ENCODE measurements around the gene DEPDC4.

GRCh38 chr12:100289038-100289437, 22.2 kb upstream of the DEPDC4 start:
- TF ChIP-seq CTCF (conservative IDR thresholded peaks at IDR 0.05; ENCODE audit: low read depth in 2 of 2) (no peak), JUNB (IDR thresholded peaks at IDR 0.05; ENCODE audit: unreplicated experiment) (no peak), POLR2AphosphoS5 (IDR thresholded peaks at IDR 0.05; ENCODE audit: low read depth) (no peak), REST (IDR thresholded peaks at IDR 0.05; ENCODE audit: unreplicated experiment) (no peak), EZH2 (IDR thresholded peaks at IDR 0.05; ENCODE audit: low read depth, unreplicated experiment) (no peak)
